Esophagus squamous epithelium (tissue), 4 donors: ENCODE measurements around the gene PRKCA.

ENCODE experiments used
- CTCF ChIP-seq, 6 experiments: fragments of 450-650 bp in 4 of 6; fragments of 200-600 bp in 2 of 6; sonication (generic) in 2 of 6; IDR thresholded peaks; one replicate each; pipeline ENCODE4 v1.5.1; 2016 to 2019; ENCODE audit warnings: antibody characterized with exemption in 6 of 6, mild to moderate bottlenecking in 4 of 6, moderate library complexity in 4 of 6
- POLR2A ChIP-seq, 4 donors: fragments of 450-650 bp; IDR thresholded peaks; one replicate each; pipeline ENCODE4 v1.6.1; 2017; ENCODE audit warnings: antibody characterized with exemption in 4 of 4, mild to moderate bottlenecking in 4 of 4, moderate library complexity in 3 of 4

GRCh38 chr17:66407864-66408263, 105.5 kb downstream of the PRKCA start:
- TF ChIP-seq CTCF (IDR thresholded peaks at IDR 0.05), result no peak
- no peak for TF ChIP-seq POLR2A (IDR thresholded peaks at IDR 0.05)
